Liver (tissue), 9 donors: ENCODE data around the gene DLG4. TPM values are rescaled to one million over a fixed set of nuclear protein-coding genes. Genes with fewer than 3 reads are reported as not detected.

ENCODE experiments used
- DNase-seq: peaks from one replicate; pipeline ENCODE4 v3.0.0-alpha.2; 2017; ENCODE audit warnings: low spot score
- H3K27ac ChIP-seq, 2 donors: one replicate each; pipeline ENCODE4 v1.7.0; 2013; ENCODE audit warnings: inconsistent platforms in 2 of 2, low read length in 2 of 2, control low read depth in 1 of 2, low read depth in 1 of 2, mild to moderate bottlenecking in 1 of 2
- H3K27me3 ChIP-seq, 4 donors: one replicate each; pipeline versions ENCODE4 v1.6.1 to v1.7.0; 2013; ENCODE audit warnings: low read length in 3 of 4, inconsistent platforms in 1 of 4, mild to moderate bottlenecking in 1 of 4, moderate library complexity in 1 of 4; ENCODE audit not compliant: control insufficient read depth in 4 of 4, insufficient read depth in 4 of 4
- H3K36me3 ChIP-seq, 4 donors: one replicate each; pipeline versions ENCODE4 v1.6.1 to v1.7.0; 2013; ENCODE audit warnings: low read length in 3 of 4, mild to moderate bottlenecking in 3 of 4, low read depth in 1 of 4, moderate library complexity in 1 of 4; ENCODE audit not compliant: control insufficient read depth in 4 of 4, insufficient read depth in 3 of 4
- H3K4me1 ChIP-seq, 4 donors: one replicate each; pipeline versions ENCODE4 v1.6.1 to v1.7.0; 2013; ENCODE audit warnings: low read length in 3 of 4, mild to moderate bottlenecking in 3 of 4, moderate library complexity in 1 of 4; ENCODE audit not compliant: control insufficient read depth in 4 of 4, insufficient read depth in 4 of 4
- H3K4me3 ChIP-seq, 3 donors: one replicate each; pipeline versions ENCODE4 v1.6.1 to v1.7.0; 2013; ENCODE audit warnings: low read length in 3 of 3, control low read depth in 1 of 3, low read depth in 1 of 3, mild to moderate bottlenecking in 1 of 3
- H3K9ac ChIP-seq, 2 donors: one replicate each; pipeline ENCODE4 v1.7.0; 2013; ENCODE audit warnings: low read length in 2 of 2, mild to moderate bottlenecking in 2 of 2, moderate library complexity in 2 of 2, control low read depth in 1 of 2, low read depth in 1 of 2
- H3K9me3 ChIP-seq, 4 donors: one replicate each; pipeline versions ENCODE4 v1.6.1 to v1.7.0; 2013; ENCODE audit warnings: low read length in 3 of 4; ENCODE audit not compliant: control insufficient read depth in 4 of 4
- ATF3 ChIP-seq: IDR thresholded peaks from 2 replicates; pipeline ENCODE4 v1.6.1; 2016; ENCODE audit warnings: antibody characterized with exemption
- CTCF ChIP-seq: fragments of 150-350 bp; IDR thresholded peaks from 2 replicates; pipeline ENCODE4 v1.5.1; 2017; ENCODE audit warnings: improper control_type of control experiment, low read depth, low read length; ENCODE audit not compliant: missing input control
- EGR1 ChIP-seq, 2 donors: IDR thresholded peaks; 2 replicates each; pipeline ENCODE4 v1.6.1; 2016 to 2018; ENCODE audit warnings: antibody characterized with exemption in 2 of 2, low read depth in 2 of 2
- FOXA2 ChIP-seq: IDR thresholded peaks from 2 replicates; pipeline ENCODE4 v1.6.1; 2016; ENCODE audit warnings: antibody characterized with exemption
- GABPA ChIP-seq, 2 donors: IDR thresholded peaks in 1 of 2; conservative IDR thresholded peaks in 1 of 2; 2 replicates each; pipeline ENCODE4 v1.6.1; 2016; ENCODE audit warnings: antibody characterized with exemption in 2 of 2, mild to moderate bottlenecking in 1 of 2, moderate library complexity in 1 of 2
- HNF4A ChIP-seq, 2 donors: conservative IDR thresholded peaks; 2 replicates each; pipeline ENCODE4 v1.6.1; 2016; ENCODE audit warnings: antibody characterized with exemption in 2 of 2, mild to moderate bottlenecking in 2 of 2
- HNF4G ChIP-seq: IDR thresholded peaks from 2 replicates; pipeline ENCODE4 v1.6.1; 2016; ENCODE audit warnings: antibody characterized with exemption
- JUND ChIP-seq, 2 donors: IDR thresholded peaks; 2 replicates each; pipeline ENCODE4 v1.6.1; 2016; ENCODE audit warnings: antibody characterized with exemption in 2 of 2
- MAX ChIP-seq: IDR thresholded peaks from 2 replicates; pipeline ENCODE4 v1.6.1; 2016; ENCODE audit warnings: antibody characterized with exemption
- NR2F2 ChIP-seq: IDR thresholded peaks from 2 replicates; pipeline ENCODE4 v1.6.1; 2016; ENCODE audit warnings: antibody characterized with exemption
- RAD21 ChIP-seq, 2 donors: IDR thresholded peaks; 2 replicates each; pipeline ENCODE4 v1.6.1; 2016; ENCODE audit warnings: antibody characterized with exemption in 2 of 2, mild to moderate bottlenecking in 2 of 2
- REST ChIP-seq: IDR thresholded peaks from 2 replicates; pipeline ENCODE4 v1.6.1; 2016; ENCODE audit warnings: antibody characterized with exemption, mild to moderate bottlenecking
- RXRA ChIP-seq, 2 donors: IDR thresholded peaks; 2 replicates each; pipeline ENCODE4 v1.6.1; 2017 to 2018; ENCODE audit warnings: antibody characterized with exemption in 2 of 2, mild to moderate bottlenecking in 1 of 2
- SP1 ChIP-seq: IDR thresholded peaks from 2 replicates; pipeline ENCODE4 v1.6.1; 2018; ENCODE audit warnings: antibody characterized with exemption, mild to moderate bottlenecking
- TAF1 ChIP-seq: conservative IDR thresholded peaks from 2 replicates; pipeline ENCODE4 v1.6.1; 2016; ENCODE audit warnings: antibody characterized with exemption, mild to moderate bottlenecking
- YY1 ChIP-seq: IDR thresholded peaks from 2 replicates; pipeline ENCODE4 v1.6.1; 2016; ENCODE audit warnings: antibody characterized with exemption, mild to moderate bottlenecking
- ZBTB33 ChIP-seq: IDR thresholded peaks from 2 replicates; pipeline ENCODE4 v1.6.1; 2016; ENCODE audit warnings: antibody characterized with exemption
- WGBS: extraction: QIAGEN DNeasy Blood & Tissue Kit; methylation state at CpG from one replicate; pipeline ENCODE4 v1.1.7; 2013; 5-methylcytosine and 5-hydroxymethylcytosine counted together
- polyA plus RNA-seq, 2 donors: library from polyadenylated mRNA; stranded (reverse) in 1 of 2; unstranded in 1 of 2; fragments of 200-250 nt in 1 of 2; fragments of >200 nt in 1 of 2; fragmentation: Nextera tagmentation in 1 of 2; extraction: Ambion mirVana in 1 of 2; gene quantifications; one replicate each; pipeline versions ENCODE4 v1.2.1 to v1.2.3, GENCODE V29; 2013 to 2015
- total RNA-seq, 2 donors: library from RNA; depleted of rRNA; stranded (reverse); fragments of >200 nt; gene quantifications; one replicate each; pipeline ENCODE4 v1.2.3, GENCODE V29; 2014
- donor health status: healthy.
- donor health status: healthy.
- donor health status: healthy.
- donor health status: healthy.
- donor health status: healthy.

The DLG4 gene
- total and polyA plus RNA-seq, 4 donors = 0.40 to 5.7 (median 1.9) TPM

GRCh38 chr17:7144213-7144612 is 75.4 kb downstream of the DLG4 start:
- WGBS = 90% methylated on average over 11 of the region's 11 CpGs
- DNase-seq = no peak
- no peak for TF ChIP-seq RAD21 (IDR thresholded peaks at IDR 0.05)
- no peak for TF ChIP-seq FOXA2
- no peak for TF ChIP-seq GABPA (IDR thresholded peaks at IDR 0.05 in 1 of 2, conservative IDR thresholded peaks at IDR 0.05 in 1 of 2)
- no peak for TF ChIP-seq SP1
- TF ChIP-seq REST = no peak
- TF ChIP-seq RXRA (IDR thresholded peaks at IDR 0.05) = no peak
- TF ChIP-seq HNF4A (conservative IDR thresholded peaks at IDR 0.05) = no peak
- no peak for TF ChIP-seq JUND (IDR thresholded peaks at IDR 0.05)
- TF ChIP-seq HNF4G = no peak
- no peak for TF ChIP-seq TAF1
- no peak for TF ChIP-seq ZBTB33

GRCh38 chr17:7141824-7142223 is 77.8 kb downstream of the DLG4 start:
- WGBS = 83% methylated on average over 10 of the region's 10 CpGs
- TF ChIP-seq FOXA2 = no peak
- TF ChIP-seq HNF4A (conservative IDR thresholded peaks at IDR 0.05) = no peak
- TF ChIP-seq GABPA (IDR thresholded peaks at IDR 0.05 in 1 of 2, conservative IDR thresholded peaks at IDR 0.05 in 1 of 2) = no peak
- no peak for TF ChIP-seq YY1
- TF ChIP-seq NR2F2 = no peak
- TF ChIP-seq RAD21 (IDR thresholded peaks at IDR 0.05) = no peak
- TF ChIP-seq MAX = no peak
- TF ChIP-seq ATF3 = no peak
- no peak for TF ChIP-seq ZBTB33
- TF ChIP-seq HNF4G = no peak
- TF ChIP-seq EGR1 (IDR thresholded peaks at IDR 0.05; ENCODE audit: low read depth in 2 of 2) = no peak
- no peak for TF ChIP-seq REST
- no peak for TF ChIP-seq TAF1
- TF ChIP-seq JUND (IDR thresholded peaks at IDR 0.05) = no peak
- TF ChIP-seq SP1 = no peak
- TF ChIP-seq CTCF = no peak
- DNase-seq = no peak
- H3K4me1 ChIP-seq = peaks cover 0 to 3% (median 0%) of the 10 kb centered on the region in 4 donors
- no peaks in the 10 kb centered on the region for H3K27me3 ChIP-seq
- no peaks in the 10 kb centered on the region for H3K9me3 ChIP-seq
- no peaks in the 10 kb centered on the region for H3K36me3 ChIP-seq
- H3K4me3 ChIP-seq = no peak overlapping the region
- no peak overlapping the region for H3K9ac ChIP-seq
- H3K27ac ChIP-seq = no peak overlapping the region

More at GRCh38 chr17:7144213-7144612, 75.4 kb downstream of the DLG4 start:
- Histone ChIP-seq H3K9me3 (no peaks in the 10 kb centered on the region), H3K27me3 (no peaks in the 10 kb centered on the region), H3K9ac (no peak overlapping the region), H3K27ac (no peak overlapping the region), H3K4me1 (peaks cover 0 to 3% (median 0%) of the 10 kb centered on the region in 4 donors), H3K36me3 (no peaks in the 10 kb centered on the region), H3K4me3 (no peak overlapping the region)
